ENCODE results near the gene RGS2. TPM values are rescaled to one million over a fixed set of nuclear protein-coding genes. Genes with fewer than 3 reads are reported as not detected.

Gene RGS2
- total RNA-seq, 2 donors from 2014 or later = 31.2 to 51.2 TPM

DNA sequence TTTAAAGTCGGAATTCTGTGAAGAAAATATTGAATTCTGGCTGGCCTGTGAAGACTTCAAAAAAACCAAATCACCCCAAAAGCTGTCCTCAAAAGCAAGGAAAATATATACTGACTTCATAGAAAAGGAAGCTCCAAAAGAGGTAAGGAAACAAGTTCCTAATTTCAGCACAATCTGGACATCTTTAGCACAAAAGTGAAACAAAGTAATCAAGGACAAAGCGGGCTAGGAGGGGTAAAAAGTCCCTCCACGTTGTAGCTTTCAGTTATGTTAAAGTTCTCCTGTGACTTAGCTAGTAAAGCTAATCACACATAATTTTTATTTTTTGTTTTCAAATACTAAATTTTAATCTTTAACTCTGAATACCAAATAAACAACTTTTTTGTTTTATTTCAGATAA, 2.2 kb downstream of the RGS2 start:
- peaks cover 20% of the 10 kb centered on the region for H3K36me3 ChIP-seq
- no peaks in the 10 kb centered on the region for H3K9me3 ChIP-seq
- peaks cover 0 to 37% of the 10 kb centered on the region in 2 donors for H3K4me1 ChIP-seq
- H3K27me3 ChIP-seq = no peaks in the 10 kb centered on the region
- DNase-seq (ENCODE audit: low spot score) = no peak
- H3K27ac ChIP-seq = peak overlapping the region in 1 of 2 donors; percentile 96
- peak overlapping the region; percentile 80 to 82 for H3K4me3 ChIP-seq
- TF ChIP-seq, protein P1, sequence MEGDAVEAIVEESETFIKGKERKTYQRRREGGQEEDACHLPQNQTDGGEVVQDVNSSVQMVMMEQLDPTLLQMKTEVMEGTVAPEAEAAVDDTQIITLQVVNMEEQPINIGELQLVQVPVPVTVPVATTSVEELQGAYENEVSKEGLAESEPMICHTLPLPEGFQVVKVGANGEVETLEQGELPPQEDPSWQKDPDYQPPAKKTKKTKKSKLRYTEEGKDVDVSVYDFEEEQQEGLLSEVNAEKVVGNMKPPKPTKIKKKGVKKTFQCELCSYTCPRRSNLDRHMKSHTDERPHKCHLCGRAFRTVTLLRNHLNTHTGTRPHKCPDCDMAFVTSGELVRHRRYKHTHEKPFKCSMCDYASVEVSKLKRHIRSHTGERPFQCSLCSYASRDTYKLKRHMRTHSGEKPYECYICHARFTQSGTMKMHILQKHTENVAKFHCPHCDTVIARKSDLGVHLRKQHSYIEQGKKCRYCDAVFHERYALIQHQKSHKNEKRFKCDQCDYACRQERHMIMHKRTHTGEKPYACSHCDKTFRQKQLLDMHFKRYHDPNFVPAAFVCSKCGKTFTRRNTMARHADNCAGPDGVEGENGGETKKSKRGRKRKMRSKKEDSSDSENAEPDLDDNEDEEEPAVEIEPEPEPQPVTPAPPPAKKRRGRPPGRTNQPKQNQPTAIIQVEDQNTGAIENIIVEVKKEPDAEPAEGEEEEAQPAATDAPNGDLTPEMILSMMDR (IDR thresholded peaks at IDR 0.05) = no peak

DNA sequence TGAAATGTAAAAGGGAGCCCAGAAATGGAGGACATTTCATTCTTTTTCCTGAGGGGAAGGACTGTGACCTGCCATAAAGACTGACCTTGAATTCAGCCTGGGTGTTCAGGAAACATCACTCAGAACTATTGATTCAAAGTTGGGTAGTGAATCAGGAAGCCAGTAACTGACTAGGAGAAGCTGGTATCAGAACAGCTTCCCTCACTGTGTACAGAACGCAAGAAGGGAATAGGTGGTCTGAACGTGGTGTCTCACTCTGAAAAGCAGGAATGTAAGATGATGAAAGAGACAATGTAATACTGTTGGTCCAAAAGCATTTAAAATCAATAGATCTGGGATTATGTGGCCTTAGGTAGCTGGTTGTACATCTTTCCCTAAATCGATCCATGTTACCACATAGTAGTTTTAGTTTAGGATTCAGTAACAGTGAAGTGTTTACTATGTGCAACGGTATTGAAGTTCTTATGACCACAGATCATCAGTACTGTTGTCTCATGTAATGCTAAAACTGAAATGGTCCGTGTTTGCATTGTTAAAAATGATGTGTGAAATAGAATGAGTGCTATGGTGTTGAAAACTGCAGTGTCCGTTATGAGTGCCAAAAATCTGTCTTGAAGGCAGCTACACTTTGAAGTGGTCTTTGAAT, 2.9 kb downstream of the RGS2 start:
- H3K27me3 ChIP-seq = no peaks in the 10 kb centered on the region
- peaks cover 0 to 37% of the 10 kb centered on the region in 2 donors for H3K4me1 ChIP-seq
- H3K36me3 ChIP-seq = peaks cover 20% of the 10 kb centered on the region
- no peaks in the 10 kb centered on the region for H3K9me3 ChIP-seq
- peak overlapping the region in 1 of 2 donors; percentile 9 for H3K4me3 ChIP-seq
- no peak for DNase-seq (ENCODE audit: low spot score)
- TF ChIP-seq, protein P1 (IDR thresholded peaks at IDR 0.05) = no peak
- H3K27ac ChIP-seq = peak overlapping the region in 1 of 2 donors; percentile 96

DNA sequence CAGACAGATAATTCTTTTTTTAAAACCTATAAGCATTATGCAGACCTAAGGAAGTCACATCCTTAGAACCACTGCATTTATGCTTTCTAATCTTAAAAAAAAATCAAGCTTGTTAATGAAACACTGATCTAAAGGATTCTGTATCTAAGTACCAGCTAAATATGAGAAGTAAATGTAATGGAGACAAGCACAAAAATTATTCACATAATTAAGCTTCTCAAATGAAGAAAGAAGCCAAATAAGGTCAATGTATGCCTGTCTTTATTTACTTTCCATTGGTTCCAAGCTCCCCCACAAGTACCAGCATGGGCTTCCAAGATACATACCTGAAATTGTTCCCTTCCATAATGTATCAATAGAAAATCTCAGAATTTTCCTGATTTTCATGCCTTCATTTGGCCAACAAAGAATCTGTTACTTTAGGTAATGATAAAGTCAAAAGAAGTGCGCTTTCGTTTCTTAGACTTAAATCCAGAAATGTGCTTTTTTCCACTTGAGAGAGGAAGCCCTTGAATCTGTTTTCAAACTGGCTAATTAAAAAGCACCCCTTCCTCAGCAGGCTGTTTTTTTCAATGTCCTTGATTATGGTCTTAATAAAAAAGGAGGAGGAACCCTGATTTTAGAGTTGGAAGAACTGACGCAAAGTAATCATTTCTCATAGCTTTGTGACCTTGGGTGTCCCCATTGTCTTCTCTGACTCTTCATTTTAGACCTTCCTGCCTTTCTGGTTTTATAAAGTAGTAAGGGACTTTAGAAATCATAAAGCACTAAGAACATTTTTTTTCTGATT, 3.8 kb downstream of the RGS2 start:
- no peaks in the 10 kb centered on the region for H3K9me3 ChIP-seq
- TF ChIP-seq, protein P1 (IDR thresholded peaks at IDR 0.05) = no peak
- peaks cover 0 to 29% of the 10 kb centered on the region in 2 donors for H3K4me1 ChIP-seq
- H3K27me3 ChIP-seq = no peaks in the 10 kb centered on the region
- H3K36me3 ChIP-seq = peaks cover 20% of the 10 kb centered on the region
- DNase-seq (ENCODE audit: low spot score) = no peak
- H3K27ac ChIP-seq = no peak overlapping the region
- H3K4me3 ChIP-seq = no peak overlapping the region

DNA sequence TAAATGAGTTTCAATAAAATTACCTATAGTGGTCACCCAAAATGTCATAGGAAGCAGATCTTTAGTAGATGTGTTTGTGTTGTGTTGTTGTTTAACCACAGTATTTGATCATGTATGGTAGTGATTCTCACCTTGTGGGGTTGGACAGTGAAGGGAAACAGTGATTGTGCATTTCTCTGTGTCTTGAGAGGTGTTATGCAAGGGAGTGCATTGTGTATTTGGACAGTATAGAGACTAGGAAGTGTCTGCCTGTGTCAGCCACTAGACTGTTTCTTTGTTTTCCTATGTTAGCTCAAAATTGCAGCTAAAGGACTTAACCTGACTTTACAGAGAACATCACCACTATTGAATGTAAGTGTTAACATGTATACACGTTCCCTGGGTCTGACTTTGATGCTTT, 6.0 kb downstream of the RGS2 start:
- H3K4me3 ChIP-seq = no peak overlapping the region
- DNase-seq (ENCODE audit: low spot score) = no peak
- no peak overlapping the region for H3K27ac ChIP-seq
- H3K4me1 ChIP-seq = peaks cover 0 to 20% of the 10 kb centered on the region in 2 donors
- no peaks in the 10 kb centered on the region for H3K9me3 ChIP-seq
- peaks cover 20% of the 10 kb centered on the region for H3K36me3 ChIP-seq
- TF ChIP-seq, protein P1 (IDR thresholded peaks at IDR 0.05) = no peak
- H3K27me3 ChIP-seq = no peaks in the 10 kb centered on the region

DNA sequence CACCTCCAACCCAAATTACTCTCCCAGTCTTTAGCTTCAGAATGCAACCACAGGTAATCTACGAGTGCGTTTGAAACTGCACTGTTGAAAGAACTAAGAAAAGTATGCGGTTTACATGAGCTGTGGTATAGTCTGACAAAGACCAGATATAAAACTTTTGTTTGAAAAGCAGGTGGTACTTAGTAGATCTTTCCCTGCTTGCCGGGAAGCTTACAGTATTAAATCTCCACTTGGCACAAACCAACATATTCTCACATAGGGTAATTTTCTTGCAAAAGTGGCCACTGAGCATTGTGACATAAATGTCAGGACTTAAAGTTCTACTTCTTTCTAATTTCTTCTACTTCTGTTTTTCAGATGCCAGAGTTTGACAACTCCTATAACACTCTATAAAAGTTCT, 8.4 kb downstream of the RGS2 start:
- no peaks in the 10 kb centered on the region for H3K4me1 ChIP-seq
- no peaks in the 10 kb centered on the region for H3K9me3 ChIP-seq
- no peak for DNase-seq (ENCODE audit: low spot score)
- H3K36me3 ChIP-seq = no peaks in the 10 kb centered on the region
- TF ChIP-seq, protein P1 (IDR thresholded peaks at IDR 0.05) = no peak
- no peaks in the 10 kb centered on the region for H3K27me3 ChIP-seq
- no peak overlapping the region for H3K27ac ChIP-seq
- no peak overlapping the region for H3K4me3 ChIP-seq
